HG03196 (cell line): Measurements from ENCODE around the gene ADGRG2.

ENCODE experiments used
- ATAC-seq: cut with Tn5 transposase; IDR thresholded peaks from one replicate; pipeline ENCODE4 v1.9.1; 2021; ENCODE audit not compliant: unreplicated experiment

ADGRG2 gene, protein sequence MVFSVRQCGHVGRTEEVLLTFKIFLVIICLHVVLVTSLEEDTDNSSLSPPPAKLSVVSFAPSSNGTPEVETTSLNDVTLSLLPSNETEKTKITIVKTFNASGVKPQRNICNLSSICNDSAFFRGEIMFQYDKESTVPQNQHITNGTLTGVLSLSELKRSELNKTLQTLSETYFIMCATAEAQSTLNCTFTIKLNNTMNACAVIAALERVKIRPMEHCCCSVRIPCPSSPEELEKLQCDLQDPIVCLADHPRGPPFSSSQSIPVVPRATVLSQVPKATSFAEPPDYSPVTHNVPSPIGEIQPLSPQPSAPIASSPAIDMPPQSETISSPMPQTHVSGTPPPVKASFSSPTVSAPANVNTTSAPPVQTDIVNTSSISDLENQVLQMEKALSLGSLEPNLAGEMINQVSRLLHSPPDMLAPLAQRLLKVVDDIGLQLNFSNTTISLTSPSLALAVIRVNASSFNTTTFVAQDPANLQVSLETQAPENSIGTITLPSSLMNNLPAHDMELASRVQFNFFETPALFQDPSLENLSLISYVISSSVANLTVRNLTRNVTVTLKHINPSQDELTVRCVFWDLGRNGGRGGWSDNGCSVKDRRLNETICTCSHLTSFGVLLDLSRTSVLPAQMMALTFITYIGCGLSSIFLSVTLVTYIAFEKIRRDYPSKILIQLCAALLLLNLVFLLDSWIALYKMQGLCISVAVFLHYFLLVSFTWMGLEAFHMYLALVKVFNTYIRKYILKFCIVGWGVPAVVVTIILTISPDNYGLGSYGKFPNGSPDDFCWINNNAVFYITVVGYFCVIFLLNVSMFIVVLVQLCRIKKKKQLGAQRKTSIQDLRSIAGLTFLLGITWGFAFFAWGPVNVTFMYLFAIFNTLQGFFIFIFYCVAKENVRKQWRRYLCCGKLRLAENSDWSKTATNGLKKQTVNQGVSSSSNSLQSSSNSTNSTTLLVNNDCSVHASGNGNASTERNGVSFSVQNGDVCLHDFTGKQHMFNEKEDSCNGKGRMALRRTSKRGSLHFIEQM

GRCh38 chrX:19121898-19122640 lies at the start of gene ADGRG2:
Gene ADGRG2 (minus strand): TSS chrX:19122468. CDS start chrX:19068834, 53,634 bp downstream.
- no peak for ATAC-seq

GRCh38 chrX:19168609-19169008 lies 46.3 kb upstream of the ADGRG2 start:
- ATAC-seq: no peak

DNA sequence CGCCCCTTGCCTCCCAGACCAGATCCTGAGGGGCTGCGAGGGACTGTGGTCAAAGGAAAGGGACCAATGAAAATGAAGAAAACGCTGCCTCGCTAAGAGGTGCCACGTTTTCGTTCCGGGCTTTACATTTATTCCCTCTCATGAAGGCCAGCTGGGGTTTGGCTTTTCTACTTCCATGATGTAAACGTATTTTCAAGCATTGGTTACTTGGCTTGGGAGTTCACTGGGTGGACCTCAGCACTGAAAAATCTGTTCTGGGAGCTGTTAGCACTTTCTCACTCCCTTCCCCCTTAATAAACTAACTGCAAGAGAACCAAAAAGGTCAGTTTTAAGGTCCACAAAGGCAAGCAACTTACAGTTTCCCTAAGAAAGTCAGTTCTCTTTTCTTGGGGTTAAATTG lies 40.6 kb upstream of the ADGRG2 start:
- no peak for ATAC-seq

DNA sequence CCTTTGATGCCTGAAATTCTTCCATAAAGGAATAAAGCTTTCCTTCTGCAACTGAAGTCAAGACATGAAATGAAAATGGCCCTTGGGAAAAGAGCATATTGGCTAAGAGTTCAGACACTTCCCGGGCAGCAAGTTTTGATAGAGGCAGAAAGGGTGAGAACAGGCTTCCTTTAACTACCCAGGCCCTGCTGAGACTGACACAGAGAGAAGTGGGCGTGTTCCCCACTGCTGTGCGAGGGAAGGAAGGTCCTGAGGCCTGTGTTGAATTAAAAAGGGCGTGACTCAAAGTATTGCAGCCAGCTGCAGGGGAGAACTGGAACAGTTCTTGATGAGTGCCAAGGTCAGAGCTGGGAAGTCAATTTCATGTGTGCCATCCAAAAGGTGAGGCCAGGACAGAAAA lies 33.9 kb upstream of the ADGRG2 start:
- ATAC-seq: no peak

- ATAC-seq: no peak
These were observed 30.5 kb upstream of the ADGRG2 start for GRCh38 chrX:19152762-19153161.

GRCh38 chrX:19137067-19137466 lies 14.8 kb upstream of the ADGRG2 start:
- no peak for ATAC-seq

DNA sequence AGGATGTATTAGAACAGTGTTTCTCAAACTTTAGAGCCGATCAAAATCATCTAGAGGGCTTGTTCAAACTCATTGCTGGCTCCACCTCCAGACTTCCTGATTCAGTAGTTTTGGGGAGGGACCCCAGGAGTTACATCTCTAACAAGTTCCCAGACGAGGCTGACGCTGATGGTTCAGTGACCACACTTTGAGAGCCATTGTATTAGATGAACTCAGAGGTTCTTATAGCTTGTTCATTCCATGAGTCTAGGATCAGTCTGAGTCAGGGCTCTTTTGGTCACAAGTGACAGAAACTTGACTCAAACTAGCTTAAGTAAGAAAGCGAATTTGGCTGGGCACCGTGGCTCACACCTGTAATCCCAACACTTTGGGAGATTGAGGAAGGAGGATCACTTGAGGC lies 11.5 kb upstream of the ADGRG2 start:
- ATAC-seq: no peak

GRCh38 chrX:19133231-19133630 lies 11.0 kb upstream of the ADGRG2 start:
- ATAC-seq: no peak

- no peak for ATAC-seq
These were observed 8.4 kb upstream of the ADGRG2 start for GRCh38 chrX:19130628-19131027.

GRCh38 chrX:19129694-19130093 lies 7.4 kb upstream of the ADGRG2 start:
- ATAC-seq: no peak

DNA sequence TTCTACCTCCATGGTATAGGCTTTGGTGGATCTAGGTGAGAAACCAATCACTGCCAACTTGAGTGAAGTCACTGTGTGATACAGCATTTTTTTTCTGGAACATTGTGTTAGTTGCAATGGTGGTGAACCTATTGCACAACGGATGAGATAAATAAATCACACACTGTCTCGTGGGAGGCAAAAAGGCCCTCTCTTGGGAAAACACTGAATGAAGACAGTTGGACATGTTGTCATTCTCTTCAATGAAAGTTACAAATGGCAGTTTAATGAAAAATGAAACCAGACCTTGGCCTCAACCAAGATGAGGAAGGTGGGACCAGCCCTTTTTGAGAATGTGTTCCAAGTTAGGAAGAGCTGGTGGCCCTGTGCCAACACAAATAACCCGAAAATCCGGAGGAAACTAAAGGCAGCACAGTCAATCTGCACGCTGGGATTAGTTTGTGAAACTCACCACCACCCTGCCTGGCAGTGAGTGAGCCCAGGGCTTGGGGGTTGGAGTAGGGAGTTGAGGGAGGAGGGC lies 5.4 kb upstream of the ADGRG2 start:
- ATAC-seq: no peak

DNA sequence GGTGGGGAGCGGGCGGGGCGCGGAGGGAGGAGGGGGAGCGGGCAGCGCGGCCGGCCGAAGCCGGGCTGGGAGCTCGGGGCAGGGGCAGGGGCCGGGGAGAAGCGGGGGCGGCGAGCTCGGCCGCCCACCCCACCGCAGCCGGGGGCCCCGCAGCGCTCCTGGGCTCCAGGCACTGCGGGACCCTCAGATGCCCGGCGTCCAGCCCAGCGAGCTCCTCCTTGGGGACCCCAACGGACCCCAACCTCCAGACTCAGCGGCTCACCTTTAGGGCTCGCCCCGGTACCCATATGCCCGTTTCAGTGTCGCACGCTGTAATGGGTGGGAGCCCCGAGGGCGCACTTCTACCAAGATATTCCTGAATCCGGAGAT lies 357 bp upstream of the ADGRG2 start:
- no peak for ATAC-seq

DNA sequence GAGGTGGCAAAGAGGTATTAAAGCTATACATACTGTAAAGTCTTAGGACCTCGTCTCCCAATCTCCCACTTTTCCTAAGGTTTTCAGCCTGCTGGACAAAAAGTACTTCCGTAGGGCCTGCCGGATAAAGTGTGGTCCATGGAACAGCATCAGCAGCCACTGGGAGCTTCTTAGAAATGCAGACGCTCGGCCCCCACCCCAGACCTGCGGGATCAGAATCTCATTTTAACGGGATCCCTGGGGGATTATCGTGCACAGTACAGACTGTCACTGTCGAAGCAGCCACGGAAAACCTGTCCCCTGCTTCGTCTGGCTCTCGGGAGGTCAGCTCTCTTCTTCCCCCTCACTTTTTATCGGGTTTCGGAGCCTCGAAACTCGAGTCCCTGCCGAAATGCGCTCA lies 802 bp downstream of the ADGRG2 start:
- ATAC-seq: no peak

DNA sequence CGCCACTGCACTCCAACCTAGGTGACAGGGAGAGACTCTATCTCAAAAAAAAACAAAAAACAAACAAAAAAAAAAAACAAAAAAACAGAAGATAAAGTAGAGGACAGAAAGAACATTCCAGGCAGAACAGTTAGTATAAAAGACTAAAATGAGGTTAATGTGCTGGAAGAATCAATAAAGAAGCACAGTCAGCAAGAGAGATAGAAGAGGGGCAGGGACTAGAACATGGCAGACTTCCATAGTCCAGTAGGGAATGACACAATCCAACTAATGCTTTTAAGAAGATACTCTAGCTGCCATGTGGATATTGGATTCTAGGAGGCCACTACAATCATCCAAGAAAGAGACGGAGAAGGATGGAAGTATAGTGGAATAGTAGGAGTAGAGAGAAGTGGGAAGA lies 11.6 kb downstream of the ADGRG2 start:
- ATAC-seq: no peak

- no peak for ATAC-seq
These were observed 15.2 kb downstream of the ADGRG2 start for GRCh38 chrX:19107035-19107434.

DNA sequence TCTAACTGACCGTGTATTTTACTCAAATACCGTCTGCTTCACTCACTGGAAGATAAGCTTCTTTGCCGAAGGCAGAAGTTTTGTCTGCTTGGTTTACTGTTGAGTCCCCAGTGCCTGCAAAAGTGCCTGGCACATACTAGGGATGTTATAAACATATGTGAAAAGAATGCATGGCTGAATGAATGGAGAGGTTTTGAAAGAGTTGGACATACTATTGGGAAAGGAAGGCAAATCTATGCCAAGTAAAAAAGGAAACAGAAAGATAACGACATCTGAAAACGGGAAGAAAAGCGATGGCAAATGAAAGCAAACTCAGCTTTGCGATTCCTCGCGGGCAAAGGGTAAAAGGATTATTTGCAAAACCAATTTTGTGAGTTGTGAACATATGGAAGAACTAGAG lies 21.7 kb downstream of the ADGRG2 start:
- no peak for ATAC-seq

DNA sequence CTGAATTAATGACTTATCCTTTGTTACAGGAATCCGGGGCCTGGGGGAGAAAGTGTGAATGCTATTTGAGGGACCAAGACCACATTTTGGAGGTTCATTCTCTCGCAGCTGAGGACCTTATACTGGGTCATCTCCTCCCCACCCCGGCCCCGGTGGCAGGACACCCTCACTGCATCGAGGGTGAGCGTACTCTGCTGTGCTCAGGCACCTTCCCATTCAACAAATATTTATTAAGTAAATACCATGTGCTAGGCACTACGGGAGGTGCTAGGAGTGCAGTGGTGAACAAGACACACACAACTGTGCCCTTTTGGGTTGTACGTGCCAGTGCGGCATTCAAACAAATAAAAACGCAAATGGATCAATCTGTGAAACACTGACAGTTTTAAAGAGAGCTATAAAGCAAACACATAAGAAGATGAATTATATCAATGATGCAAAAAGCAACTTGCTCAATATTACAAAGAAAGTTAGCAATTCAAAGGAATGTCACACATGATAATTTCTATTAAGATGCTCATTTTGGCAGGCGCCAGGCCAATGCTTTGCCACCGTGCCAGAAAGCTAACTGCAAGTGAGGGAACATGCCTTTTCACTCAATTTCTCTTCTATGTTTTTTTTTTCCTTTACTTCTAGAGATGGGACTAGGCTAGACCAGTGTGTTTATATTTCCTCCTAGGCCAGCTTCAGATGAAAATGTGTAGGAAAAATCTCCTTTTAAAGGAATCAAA lies 24.6 kb downstream of the ADGRG2 start:
- ATAC-seq: no peak

DNA sequence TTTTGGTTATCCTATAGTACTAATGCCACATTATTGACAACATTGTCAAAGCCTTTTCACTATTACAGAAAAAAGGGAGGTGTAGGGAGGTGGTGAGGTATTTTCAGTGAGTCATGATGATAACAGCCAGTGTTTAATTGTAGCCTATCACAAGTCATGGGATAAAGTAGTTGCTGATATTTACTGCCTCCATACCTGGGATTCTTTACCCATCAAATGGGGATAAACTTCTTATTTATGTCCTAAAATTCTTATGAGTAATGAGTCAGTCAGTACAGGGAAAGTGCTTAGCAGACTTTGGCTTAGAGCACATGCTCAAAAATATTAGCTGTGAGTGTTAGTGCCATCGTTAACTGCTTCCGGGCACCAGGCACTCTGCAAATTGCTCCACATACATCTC lies 25.7 kb downstream of the ADGRG2 start:
- no peak for ATAC-seq

- no peak for ATAC-seq
These were observed 27.6 kb downstream of the ADGRG2 start for GRCh38 chrX:19094654-19095053.

DNA sequence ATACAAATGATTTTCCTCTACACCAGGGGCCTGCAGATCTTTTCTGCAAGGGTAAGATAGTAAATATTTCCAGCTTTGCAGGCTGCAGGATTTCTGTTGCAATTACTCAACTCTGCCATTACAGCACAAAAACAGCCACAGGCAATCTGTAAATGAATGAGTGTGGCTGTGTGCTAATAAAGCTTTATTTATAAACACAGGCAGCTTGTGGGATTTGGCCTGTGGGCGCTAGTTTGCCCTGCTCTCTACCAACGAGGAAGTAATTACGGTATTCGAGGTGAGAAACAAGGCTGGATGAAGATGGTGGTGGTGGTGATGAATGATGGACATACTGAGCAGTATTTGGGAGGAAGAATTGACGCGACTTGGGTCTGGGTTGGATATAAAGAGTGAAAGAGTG lies 30.7 kb downstream of the ADGRG2 start:
- ATAC-seq: no peak
